Loucy (cell line): ENCODE results near the gene LDAF1.

Experiments
- CTCF ChIP-seq: fragments of 200-600 bp; sonication (generic); conservative IDR thresholded peaks from 2 replicates; pipeline ENCODE4 v1.5.1; 2014; ENCODE audit warnings: mild to moderate bottlenecking, antibody characterized with exemption, low read length
- EZH2phosphoT487 ChIP-seq: fragments of 200-600 bp; IDR thresholded peaks from 2 replicates; pipeline ENCODE4 v1.6.1; 2018; ENCODE audit warnings: antibody characterized with exemption, mild to moderate bottlenecking, moderate library complexity, borderline replicate concordance

GRCh38 chr16:21128991-21129390 is 29.5 kb upstream of the LDAF1 start:
- TF ChIP-seq CTCF (no peak), EZH2phosphoT487 (no peak)
